GM12801 (cell line): Measurements from ENCODE around the gene MPRIP.

Experiments
- CTCF ChIP-seq: IDR thresholded peaks from one replicate; pipeline ENCODE4 v1.5.1; 2011; ENCODE audit warnings: control low read depth; ENCODE audit not compliant: insufficient read length; ENCODE audit errors: extremely low read depth

MPRIP gene

DNA sequence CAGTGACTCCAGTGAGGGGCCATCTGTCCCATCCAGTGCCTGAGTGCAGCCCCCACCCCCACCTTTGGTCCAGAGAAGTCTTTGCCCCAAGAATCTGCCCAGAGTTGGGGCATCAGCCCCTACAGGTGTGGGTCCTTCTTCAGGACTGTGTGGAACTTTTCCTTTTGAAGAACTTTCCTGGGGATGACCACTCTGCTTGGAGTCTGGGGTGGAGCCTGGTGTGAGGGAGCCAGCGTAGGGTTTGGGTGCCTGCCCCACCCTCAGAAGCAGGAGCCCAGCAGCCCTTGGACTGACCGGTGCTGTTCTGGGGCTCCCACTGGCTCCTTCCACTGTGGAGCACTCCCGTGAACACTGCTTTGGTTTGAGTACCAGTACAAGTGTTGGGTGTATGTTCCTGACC, 19.3 kb downstream of the MPRIP start:
- no peak for TF ChIP-seq CTCF

DNA sequence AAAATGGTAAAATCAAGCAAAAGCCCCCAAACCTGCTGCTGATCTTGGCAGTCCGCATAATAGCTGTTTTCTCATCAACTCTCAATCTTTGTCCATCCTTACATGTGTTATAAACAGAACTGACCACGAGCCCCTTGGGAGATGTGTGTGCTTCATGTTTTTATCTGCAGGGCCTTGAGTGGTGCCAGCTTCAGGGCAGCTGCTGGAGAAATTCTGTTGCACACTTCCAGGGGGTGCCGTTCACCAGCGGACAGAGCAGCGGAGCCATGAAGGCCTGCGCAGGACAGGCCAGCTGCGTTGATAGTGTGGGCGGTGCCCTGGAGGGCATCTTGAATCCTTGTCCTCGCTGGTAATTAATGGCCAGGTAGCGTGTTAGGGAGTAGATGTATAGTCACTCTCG, 20.1 kb downstream of the MPRIP start:
- TF ChIP-seq CTCF = no peak

DNA sequence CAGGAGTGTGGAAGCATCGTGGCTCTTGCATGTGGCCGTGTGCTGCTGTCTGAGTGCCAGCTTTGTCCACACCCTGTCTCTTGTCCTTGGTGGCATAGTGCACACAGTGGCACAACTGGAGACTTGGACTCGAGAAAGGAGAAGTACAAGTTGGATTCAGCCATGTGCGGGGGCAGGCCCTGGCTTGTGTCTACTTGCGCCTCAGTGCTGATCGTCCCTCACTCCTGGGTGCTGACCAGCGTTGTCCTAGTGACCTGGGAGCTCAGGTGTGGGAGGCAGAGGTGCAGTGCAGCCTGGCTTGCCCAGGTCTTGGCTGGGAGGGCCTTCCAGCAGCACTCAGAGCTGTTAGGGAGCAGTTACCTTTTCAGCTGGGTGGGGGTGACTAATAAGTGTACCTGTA, 20.6 kb downstream of the MPRIP start:
- no peak for TF ChIP-seq CTCF

GRCh38 chr17:17063546-17064122, 21.4 kb downstream of the MPRIP start:
- TF ChIP-seq CTCF = no peak

DNA sequence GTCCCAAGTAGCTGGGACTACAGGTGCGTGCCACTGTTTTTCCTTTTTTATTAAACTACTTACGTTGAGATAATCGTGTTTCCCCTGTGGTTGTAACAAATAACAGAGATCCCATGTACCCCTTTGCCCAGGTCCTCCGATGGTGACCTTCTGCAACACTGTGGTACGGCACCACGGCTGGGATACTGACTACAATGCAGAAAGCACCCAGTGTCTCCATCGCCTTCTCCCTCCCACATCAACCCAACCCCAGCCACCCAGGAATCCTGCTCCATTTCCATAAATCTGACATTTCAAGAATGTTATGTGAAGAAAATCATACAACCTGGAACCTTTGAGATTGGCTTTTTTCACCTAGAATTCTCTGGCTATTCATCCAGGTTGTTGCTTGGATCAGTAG, 22.1 kb downstream of the MPRIP start:
- no peak for TF ChIP-seq CTCF

GRCh38 chr17:17066021-17066420, 23.8 kb downstream of the MPRIP start:
- TF ChIP-seq CTCF = no peak

GRCh38 chr17:17067257-17067656, 25.0 kb downstream of the MPRIP start:
- TF ChIP-seq CTCF = no peak

- no peak for TF ChIP-seq CTCF
Measured at GRCh38 chr17:17069849-17070248, 27.6 kb downstream of the MPRIP start.
